HepG2 (cell line): ENCODE data around the gene PTGDS. TPM values are rescaled to one million over a fixed set of nuclear protein-coding genes. Genes with fewer than 3 reads are reported as not detected.

ENCODE experiments used
- ARID3A ChIP-seq: IDR thresholded peaks from 2 replicates; pipeline ENCODE4 v1.6.1; 2012; ENCODE audit warnings: low read depth, low read length, improper control_type of control experiment
- CBX2 ChIP-seq, 2 experiments: fragments of 200-600 bp in 1 of 2; sonication (generic); formaldehyde crosslinking in 1 of 2; IDR thresholded peaks; 2 replicates each; pipeline versions ENCODE4 v1.7.0 to v1.8.1; 2018 to 2022; ENCODE audit warnings: low read depth in 2 of 2, low read length in 1 of 2, mild to moderate bottlenecking in 1 of 2, missing genetic modification reagents in 1 of 2
- CHD2 ChIP-seq: IDR thresholded peaks from 2 replicates; pipeline ENCODE4 v1.6.1; 2011; ENCODE audit warnings: low read depth, low read length, improper control_type of control experiment
- ELF1 ChIP-seq: sonication (generic); formaldehyde crosslinking; IDR thresholded peaks from 2 replicates; pipeline ENCODE4 v1.4.0; 2020; ENCODE audit warnings: missing genetic modification reagents
- FOXO1 ChIP-seq: sonication (generic); formaldehyde crosslinking; IDR thresholded peaks from 2 replicates; pipeline ENCODE4 v1.4.0; 2020; ENCODE audit warnings: missing genetic modification reagents
- GZF1 ChIP-seq: sonication (generic); formaldehyde crosslinking; IDR thresholded peaks from 2 replicates; pipeline ENCODE4 v1.5.1; 2020; ENCODE audit warnings: mild to moderate bottlenecking, missing genetic modification reagents
- HMG20B ChIP-seq: conservative IDR thresholded peaks from 2 replicates; pipeline ENCODE4 v1.6.1; 2016; ENCODE audit warnings: missing genetic modification reagents, missing compliant biosample characterization
- IRF2 ChIP-seq: IDR thresholded peaks from 2 replicates; pipeline ENCODE4 v1.6.1; 2018; ENCODE audit warnings: missing genetic modification reagents, missing compliant biosample characterization
- KAT2B ChIP-seq: fragments of 150-350 bp; IDR thresholded peaks from 2 replicates; pipeline ENCODE4 v1.6.1; 2014; ENCODE audit warnings: low read depth, low read length, borderline replicate concordance
- KDM5A ChIP-seq: fragments of 200-600 bp; sonication (generic); IDR thresholded peaks from 2 replicates; pipeline ENCODE4 v1.7.0; 2018; ENCODE audit warnings: antibody characterized with exemption, mild to moderate bottlenecking, low read length, borderline replicate concordance
- KDM5B ChIP-seq: sonication (generic); formaldehyde crosslinking; IDR thresholded peaks from 2 replicates; pipeline ENCODE4 v1.4.0; 2020; ENCODE audit warnings: missing genetic modification reagents, mild to moderate bottlenecking, borderline replicate concordance
- MXD1 ChIP-seq: sonication (generic); formaldehyde crosslinking; IDR thresholded peaks from 2 replicates; pipeline ENCODE4 v1.4.0; 2020; ENCODE audit warnings: mild to moderate bottlenecking, missing genetic modification reagents
- MYC ChIP-seq: sonication (generic); formaldehyde crosslinking; IDR thresholded peaks from 2 replicates; pipeline ENCODE4 v1.9.0; 2021; ENCODE audit warnings: missing genetic modification reagents, borderline replicate concordance
- NFE2L2 ChIP-seq: fragments of 150-350 bp; IDR thresholded peaks from 2 replicates; pipeline ENCODE4 v1.6.1; 2014; ENCODE audit warnings: low read length
- RARA ChIP-seq: IDR thresholded peaks from 2 replicates; pipeline ENCODE4 v1.6.1; 2016; ENCODE audit warnings: missing genetic modification reagents, missing compliant biosample characterization
- SETDB1 ChIP-seq: sonication (generic); formaldehyde crosslinking; IDR thresholded peaks from 2 replicates; pipeline ENCODE4 v1.5.1; 2020; ENCODE audit warnings: missing genetic modification reagents, mild to moderate bottlenecking, borderline replicate concordance
- TAF1 ChIP-seq: sonication (generic); formaldehyde crosslinking; IDR thresholded peaks from 2 replicates; pipeline ENCODE4 v1.4.0; 2020; ENCODE audit warnings: missing genetic modification reagents
- TBL1XR1 ChIP-seq: fragments of 150-350 bp; IDR thresholded peaks from 2 replicates; pipeline ENCODE4 v1.6.1; 2014; ENCODE audit warnings: borderline replicate concordance, low read length; ENCODE audit not compliant: partially characterized antibody
- XBP1 ChIP-seq: sonication (generic); formaldehyde crosslinking; IDR thresholded peaks from 2 replicates; pipeline ENCODE4 v1.5.0; 2020; ENCODE audit warnings: missing genetic modification reagents
- ZFP1 ChIP-seq: IDR thresholded peaks from 2 replicates; pipeline ENCODE4 v1.6.1; 2016
- ZFYVE20 ChIP-seq: sonication (generic); formaldehyde crosslinking; IDR thresholded peaks from 2 replicates; pipeline ENCODE4 v1.8.0; 2023; ENCODE audit warnings: low read depth, mild to moderate bottlenecking, moderate library complexity, missing genetic modification reagents, borderline replicate concordance
- ZMYM4 ChIP-seq: sonication (generic); formaldehyde crosslinking; IDR thresholded peaks from 2 replicates; pipeline ENCODE4 v1.8.1; 2023; ENCODE audit warnings: mild to moderate bottlenecking, missing genetic modification reagents
- ZNF274 ChIP-seq: sonication (generic); formaldehyde crosslinking; IDR thresholded peaks from 2 replicates; pipeline ENCODE4 v1.5.1; 2020; ENCODE audit warnings: mild to moderate bottlenecking, missing genetic modification reagents
- ZNF605 ChIP-seq: sonication (generic); formaldehyde crosslinking; IDR thresholded peaks from 2 replicates; pipeline ENCODE4 v1.8.0; 2022; ENCODE audit warnings: mild to moderate bottlenecking, missing genetic modification reagents
- ZNF879 ChIP-seq: sonication (generic); formaldehyde crosslinking; IDR thresholded peaks from 2 replicates; pipeline ENCODE4 v1.8.1; 2023; ENCODE audit warnings: missing genetic modification reagents
- ZNF891 ChIP-seq: sonication (generic); formaldehyde crosslinking; IDR thresholded peaks from 2 replicates; pipeline ENCODE4 v1.5.0; 2020; ENCODE audit warnings: mild to moderate bottlenecking, missing genetic modification reagents
- polyA plus RNA-seq, 8 experiments: library from polyadenylated mRNA; depleted of rRNA in 3 of 8; stranded (reverse) in 7 of 8; unstranded in 1 of 8; fragments of >200 nt; fragmentation: Illumina TruSeq in 4 of 8; extraction: Trizol in 4 of 8; gene quantifications; 2 replicates each; pipeline versions ENCODE4 v1.2.1 to v1.2.3, GENCODE V29; 2011 to 2016; ENCODE audit warnings: low read depth in 4 of 8, missing spikeins in 1 of 8, mixed read lengths in 1 of 8; ENCODE audit not compliant: insufficient read depth in 1 of 8
- total RNA-seq, 5 experiments: library from RNA; depleted of rRNA; stranded (reverse); fragments of >200 nt; fragmentation: Illumina TruSeq; extraction: Trizol; gene quantifications; 2 replicates each; pipeline ENCODE4 v1.2.3, GENCODE V29; 2016; ENCODE audit warnings: low read depth in 1 of 5
- TF ChIP-seq, protein P1 (sequence below): sonication (generic); formaldehyde crosslinking; IDR thresholded peaks from 2 replicates; pipeline ENCODE4 v1.8.1; 2023; ENCODE audit warnings: missing genetic modification reagents, mild to moderate bottlenecking, borderline replicate concordance
- TF ChIP-seq, protein P2 (sequence below): sonication (generic); formaldehyde crosslinking; IDR thresholded peaks from 2 replicates; pipeline ENCODE4 v1.5.0; 2020; ENCODE audit warnings: missing genetic modification reagents, mild to moderate bottlenecking, borderline replicate concordance

PTGDS gene
- total and polyA plus RNA-seq, 2 of the 13 experiments (the other 11 are each of a cell fraction or from before 2014, with no cell fraction given): 0.33 to 0.50 TPM

DNA sequence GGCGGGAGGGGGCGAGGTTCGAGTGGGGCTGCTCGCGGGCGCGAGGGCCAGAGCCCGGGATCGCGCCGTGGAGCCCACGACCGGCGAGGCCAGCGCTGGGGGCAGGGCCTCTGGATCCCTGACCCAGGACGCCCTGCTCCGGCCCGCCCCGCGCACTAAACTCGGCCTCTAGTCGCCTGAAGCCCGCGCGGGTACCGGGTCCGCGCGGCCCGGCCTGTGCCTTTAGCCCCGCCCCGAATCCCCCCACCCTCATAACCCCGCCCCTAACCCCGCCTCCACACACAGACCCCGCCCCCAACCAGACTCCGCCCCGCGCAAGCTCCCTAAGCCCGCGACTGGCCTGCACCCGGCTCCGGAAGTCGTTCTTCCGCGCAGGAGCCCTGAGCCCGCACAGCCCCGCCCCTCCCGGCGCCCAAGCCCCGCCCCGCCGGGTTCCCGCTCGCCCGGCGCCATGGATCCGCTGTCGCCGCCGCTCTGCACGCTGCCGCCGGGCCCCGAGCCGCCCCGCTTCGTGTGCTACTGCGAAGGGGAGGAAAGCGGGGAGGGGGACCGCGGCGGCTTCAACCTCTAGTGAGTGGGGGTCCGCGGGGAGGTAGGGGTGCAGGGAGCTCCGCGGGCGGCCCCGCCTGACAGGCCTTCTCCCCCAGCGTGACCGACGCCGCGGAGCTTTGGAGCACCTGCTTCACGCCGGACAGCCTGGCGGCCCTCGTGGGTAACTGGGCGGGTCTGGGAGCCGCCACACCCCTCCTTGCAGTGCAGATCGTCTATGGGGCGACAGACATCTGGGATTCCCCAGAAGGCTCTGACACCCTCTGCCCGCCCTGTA lies 14.9 kb downstream of the PTGDS start, which contains the start of gene PAXX (continued):
- TF ChIP-seq ARID3A (no peak), KDM5A (no peak), ZNF605 (CRISPR knock-in tag) (peak; percentile 42; the same call in 1 of the 2 replicates), GZF1 (CRISPR knock-in tag) (no peak), XBP1 (CRISPR knock-in tag) (no peak), NFE2L2 (no peak), ELF1 (CRISPR knock-in tag) (0 out of 2 replicates have a peak, but pooled peaks have one; percentile 15), KDM5B (CRISPR knock-in tag) (peak; percentile 69; the same call in 1 of the 2 replicates), ZNF274 (CRISPR knock-in tag) (peak; percentile 90), KAT2B (no peak), MYC (CRISPR knock-in tag) (peak; percentile 51), SETDB1 (CRISPR knock-in tag) (no peak), CHD2 (no peak), HMG20B (CRISPR knock-in tag) (no peak), ZNF879 (CRISPR knock-in tag) (peak; percentile 73; the same call in 1 of the 2 replicates), TAF1 (CRISPR knock-in tag) (no peak), RARA (CRISPR knock-in tag) (no peak), IRF2 (CRISPR knock-in tag) (no peak), MXD1 (CRISPR knock-in tag) (peak; percentile 61; the same call in 1 of the 2 replicates), TBL1XR1 (no peak), ZFP1 (CRISPR knock-in tag) (no peak; the same call in 1 of the 2 replicates), ZNF891 (CRISPR knock-in tag) (peak; percentile 44; the same call in 1 of the 2 replicates), FOXO1 (no peak), ZFYVE20 (CRISPR knock-in tag) (no peak), CBX2 (IDR thresholded peaks at IDR 0.05; ENCODE audit: low read depth, low read length) (no peak), CBX2 (CRISPR knock-in tag; IDR thresholded peaks at IDR 0.05; ENCODE audit: low read depth) (no peak), ZMYM4 (CRISPR knock-in tag) (no peak)
- TF ChIP-seq, protein P1, sequence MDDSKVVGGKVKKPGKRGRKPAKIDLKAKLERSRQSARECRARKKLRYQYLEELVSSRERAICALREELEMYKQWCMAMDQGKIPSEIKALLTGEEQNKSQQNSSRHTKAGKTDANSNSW: peak; percentile 49; the same call in 1 of the 2 replicates
- TF ChIP-seq, protein P2, sequence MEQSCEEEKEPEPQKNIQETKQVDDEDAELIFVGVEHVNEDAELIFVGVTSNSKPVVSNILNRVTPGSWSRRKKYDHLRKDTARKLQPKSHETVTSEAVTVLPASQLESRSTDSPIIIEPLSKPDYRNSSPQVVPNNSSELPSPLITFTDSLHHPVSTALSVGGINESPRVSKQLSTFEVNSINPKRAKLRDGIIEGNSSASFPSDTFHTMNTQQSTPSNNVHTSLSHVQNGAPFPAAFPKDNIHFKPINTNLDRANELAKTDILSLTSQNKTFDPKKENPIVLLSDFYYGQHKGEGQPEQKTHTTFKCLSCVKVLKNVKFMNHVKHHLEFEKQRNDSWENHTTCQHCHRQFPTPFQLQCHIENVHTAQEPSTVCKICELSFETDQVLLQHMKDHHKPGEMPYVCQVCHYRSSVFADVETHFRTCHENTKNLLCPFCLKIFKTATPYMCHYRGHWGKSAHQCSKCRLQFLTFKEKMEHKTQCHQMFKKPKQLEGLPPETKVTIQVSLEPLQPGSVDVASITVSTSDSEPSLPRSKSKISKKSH (CRISPR knock-in tag): no peak
